ENCODE results near the gene AGAP3.

- TF ChIP-seq CTCF (IDR thresholded peaks at IDR 0.05) (no peak), POLR2A (IDR thresholded peaks at IDR 0.05) (peak in 1 of 2 donors; percentile 7)
Observed at GRCh38 chr7:151081170-151082101, 4.8 kb upstream of the AGAP3 start.

Measured in uterus (tissue), 2 donors.